ENCODE measurements around the gene TEKT1. TPM values are rescaled to one million over a fixed set of nuclear protein-coding genes. Genes with fewer than 3 reads are reported as not detected.

The TEKT1 gene
- total RNA-seq, 1 donor from 2014 or later: not detected

GRCh38 chr17:6800422-6801027, 31.0 kb downstream of the TEKT1 start:
- TF ChIP-seq, protein P1, sequence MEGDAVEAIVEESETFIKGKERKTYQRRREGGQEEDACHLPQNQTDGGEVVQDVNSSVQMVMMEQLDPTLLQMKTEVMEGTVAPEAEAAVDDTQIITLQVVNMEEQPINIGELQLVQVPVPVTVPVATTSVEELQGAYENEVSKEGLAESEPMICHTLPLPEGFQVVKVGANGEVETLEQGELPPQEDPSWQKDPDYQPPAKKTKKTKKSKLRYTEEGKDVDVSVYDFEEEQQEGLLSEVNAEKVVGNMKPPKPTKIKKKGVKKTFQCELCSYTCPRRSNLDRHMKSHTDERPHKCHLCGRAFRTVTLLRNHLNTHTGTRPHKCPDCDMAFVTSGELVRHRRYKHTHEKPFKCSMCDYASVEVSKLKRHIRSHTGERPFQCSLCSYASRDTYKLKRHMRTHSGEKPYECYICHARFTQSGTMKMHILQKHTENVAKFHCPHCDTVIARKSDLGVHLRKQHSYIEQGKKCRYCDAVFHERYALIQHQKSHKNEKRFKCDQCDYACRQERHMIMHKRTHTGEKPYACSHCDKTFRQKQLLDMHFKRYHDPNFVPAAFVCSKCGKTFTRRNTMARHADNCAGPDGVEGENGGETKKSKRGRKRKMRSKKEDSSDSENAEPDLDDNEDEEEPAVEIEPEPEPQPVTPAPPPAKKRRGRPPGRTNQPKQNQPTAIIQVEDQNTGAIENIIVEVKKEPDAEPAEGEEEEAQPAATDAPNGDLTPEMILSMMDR (IDR thresholded peaks at IDR 0.05): peak; percentile 50
- ATAC-seq (peak; percentile 52), DNase-seq (no peak)
- intact Hi-C loops (cut with DNase I): no loop called here
- H3K9me3 ChIP-seq: no peaks in the 10 kb centered on the region
- no peaks in the 10 kb centered on the region for H3K27me3 ChIP-seq
- no peaks in the 10 kb centered on the region for H3K36me3 ChIP-seq
- H3K4me3 ChIP-seq: no peak overlapping the region
- no peak overlapping the region for H3K27ac ChIP-seq
- H3K4me1 ChIP-seq: no peaks in the 10 kb centered on the region

GRCh38 chr17:6799738-6800137, 31.8 kb downstream of the TEKT1 start:
- no peaks in the 10 kb centered on the region for H3K4me1 ChIP-seq
- no peak overlapping the region for H3K4me3 ChIP-seq
- DNase-seq (no peak), ATAC-seq (no peak)
- intact Hi-C loops (cut with DNase I): no loop called here
- H3K9me3 ChIP-seq: no peaks in the 10 kb centered on the region
- H3K27ac ChIP-seq: no peak overlapping the region
- no peaks in the 10 kb centered on the region for H3K27me3 ChIP-seq
- H3K36me3 ChIP-seq: no peaks in the 10 kb centered on the region
- TF ChIP-seq, protein P1 (IDR thresholded peaks at IDR 0.05): no peak

DNA sequence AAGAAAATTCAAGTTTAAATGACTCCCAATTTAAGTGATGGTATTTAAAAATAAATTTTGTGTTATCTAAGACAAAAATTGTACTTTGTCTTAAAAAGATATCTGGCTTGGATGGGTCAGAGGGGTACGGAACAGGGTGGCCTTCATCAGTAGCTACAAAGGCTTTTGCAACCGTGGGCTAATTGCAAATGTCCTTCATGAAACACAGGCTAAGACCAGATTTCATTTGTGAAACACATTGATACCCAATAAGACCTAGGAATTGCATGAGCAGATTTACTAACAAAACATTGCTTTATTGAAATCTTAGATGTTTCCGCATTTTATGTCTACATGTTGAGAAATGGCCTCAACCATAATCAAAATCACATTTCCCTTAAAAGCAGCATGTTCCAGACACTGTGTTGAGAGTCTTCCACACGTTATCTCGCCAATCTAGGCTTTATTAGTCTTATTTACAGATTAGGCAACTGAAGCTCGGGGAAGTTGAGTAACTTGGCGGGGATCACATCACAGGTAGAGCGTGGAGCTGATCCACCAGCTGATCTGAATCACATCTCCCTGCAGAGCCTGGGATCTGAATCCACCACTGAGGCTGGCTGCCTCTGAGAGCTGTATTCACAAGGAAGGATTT, 33.7 kb downstream of the TEKT1 start:
- Histone ChIP-seq H3K27me3 (no peaks in the 10 kb centered on the region), H3K9me3 (no peaks in the 10 kb centered on the region), H3K4me1 (no peaks in the 10 kb centered on the region), H3K36me3 (no peaks in the 10 kb centered on the region), H3K27ac (no peak overlapping the region), H3K4me3 (no peak overlapping the region)
- ATAC-seq (no peak), DNase-seq (no peak)
- TF ChIP-seq, protein P1 (IDR thresholded peaks at IDR 0.05): no peak
- intact Hi-C loops (cut with DNase I): no loop called here

DNA sequence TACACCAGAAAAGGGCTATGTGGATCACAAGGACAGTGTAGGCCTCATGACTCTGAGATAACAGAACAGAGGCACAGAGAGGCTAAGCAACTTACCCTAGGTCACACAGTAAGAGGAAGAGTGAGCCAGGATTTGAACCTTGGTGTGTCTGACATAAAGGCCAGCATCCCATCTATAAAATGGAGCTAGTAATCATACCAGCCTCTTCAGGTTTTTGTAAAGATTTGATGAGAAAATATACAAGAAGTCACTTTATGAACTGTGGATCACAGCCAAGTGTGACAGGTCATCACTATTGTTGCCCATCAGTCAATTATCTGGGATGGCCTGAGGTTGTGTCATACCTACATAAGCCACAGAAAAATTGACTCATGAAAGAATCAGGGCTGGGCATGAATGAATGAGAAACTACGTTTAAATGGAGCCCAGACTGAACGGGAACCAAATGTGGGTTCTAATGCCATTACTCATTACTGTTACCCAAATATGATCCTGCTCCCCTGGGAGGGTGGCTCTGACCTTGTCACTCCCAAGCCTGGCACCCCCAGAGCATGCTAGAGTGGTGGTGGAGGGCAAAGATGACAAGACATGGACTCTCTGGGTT, 34.5 kb downstream of the TEKT1 start:
- intact Hi-C loops (cut with DNase I): no loop called here
- no peak overlapping the region for H3K4me3 ChIP-seq
- no peak for ATAC-seq

GRCh38 chr17:6796017-6796886, 35.3 kb downstream of the TEKT1 start:
- Histone ChIP-seq H3K27ac (no peak overlapping the region), H3K27me3 (peaks cover 6% of the 10 kb centered on the region), H3K36me3 (no peaks in the 10 kb centered on the region), H3K4me3 (no peak overlapping the region), H3K4me1 (no peaks in the 10 kb centered on the region), H3K9me3 (no peaks in the 10 kb centered on the region)
- ATAC-seq: peak; percentile 31
- DNase-seq: no peak
- TF ChIP-seq, protein P1 (IDR thresholded peaks at IDR 0.05): no peak
- intact Hi-C loops (cut with DNase I): no loop called here

More for the DNA sequence above, 34.5 kb downstream of the TEKT1 start:
- no peaks in the 10 kb centered on the region for H3K27me3 ChIP-seq
- no peaks in the 10 kb centered on the region for H3K36me3 ChIP-seq
- H3K4me1 ChIP-seq: no peaks in the 10 kb centered on the region
- H3K27ac ChIP-seq: no peak overlapping the region
- no peaks in the 10 kb centered on the region for H3K9me3 ChIP-seq
- DNase-seq: no peak
- TF ChIP-seq, protein P1 (IDR thresholded peaks at IDR 0.05): no peak

Data from upper lobe of right lung (tissue), 1 donor.